Transverse colon (tissue), 3 donors: Measurements from ENCODE around the gene MBNL2.

ENCODE experiments used
- CTCF ChIP-seq, 5 experiments: fragments of 200-600 bp in 3 of 5; fragments of 450-650 bp in 2 of 5; sonication (generic) in 3 of 5; IDR thresholded peaks; 1 replicate in 2 of 5; 2 replicates in 3 of 5; pipeline ENCODE4 v1.5.1; 2016 to 2017; ENCODE audit warnings: antibody characterized with exemption in 5 of 5, inconsistent platforms in 3 of 5, mild to moderate bottlenecking in 2 of 5, moderate library complexity in 1 of 5
- POLR2A ChIP-seq: fragments of 450-650 bp; IDR thresholded peaks from one replicate; pipeline ENCODE4 v1.6.1; 2016; ENCODE audit warnings: antibody characterized with exemption, mild to moderate bottlenecking, moderate library complexity

DNA sequence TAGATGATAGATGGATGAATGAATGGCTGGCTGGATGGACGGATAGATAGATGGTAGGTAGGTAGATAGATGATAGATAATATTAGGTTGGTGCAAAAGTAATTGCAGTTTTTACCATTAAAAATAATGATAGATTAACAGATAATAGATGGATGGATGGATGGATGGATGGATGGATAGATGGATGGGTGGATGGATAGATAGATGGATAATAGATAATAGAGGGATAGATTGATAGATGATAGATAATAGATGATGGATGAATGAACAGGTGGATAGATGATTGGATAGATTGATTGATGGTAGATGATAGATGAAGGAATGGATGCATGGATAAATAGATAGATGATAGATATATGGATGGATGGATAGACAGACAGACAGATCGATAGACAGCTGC, 124.0 kb downstream of the MBNL2 start:
- no peak for TF ChIP-seq CTCF (IDR thresholded peaks at IDR 0.05)
- no peak for TF ChIP-seq POLR2A
